Stimulated activated CD8-positive, alpha-beta memory T cell treated with anti-CD3 and anti-CD28 coated beads, Interleukin-7, amount 100 ng/mL, for 4 hours (primary cell): Measurements from ENCODE around the gene NSD2.

Experiments
- DNase-seq, 2 donors: peaks; one replicate each; pipeline ENCODE4 v3.0.0-alpha.2; 2020; ENCODE audit warnings: low read depth in 2 of 2

Gene NSD2

DNA sequence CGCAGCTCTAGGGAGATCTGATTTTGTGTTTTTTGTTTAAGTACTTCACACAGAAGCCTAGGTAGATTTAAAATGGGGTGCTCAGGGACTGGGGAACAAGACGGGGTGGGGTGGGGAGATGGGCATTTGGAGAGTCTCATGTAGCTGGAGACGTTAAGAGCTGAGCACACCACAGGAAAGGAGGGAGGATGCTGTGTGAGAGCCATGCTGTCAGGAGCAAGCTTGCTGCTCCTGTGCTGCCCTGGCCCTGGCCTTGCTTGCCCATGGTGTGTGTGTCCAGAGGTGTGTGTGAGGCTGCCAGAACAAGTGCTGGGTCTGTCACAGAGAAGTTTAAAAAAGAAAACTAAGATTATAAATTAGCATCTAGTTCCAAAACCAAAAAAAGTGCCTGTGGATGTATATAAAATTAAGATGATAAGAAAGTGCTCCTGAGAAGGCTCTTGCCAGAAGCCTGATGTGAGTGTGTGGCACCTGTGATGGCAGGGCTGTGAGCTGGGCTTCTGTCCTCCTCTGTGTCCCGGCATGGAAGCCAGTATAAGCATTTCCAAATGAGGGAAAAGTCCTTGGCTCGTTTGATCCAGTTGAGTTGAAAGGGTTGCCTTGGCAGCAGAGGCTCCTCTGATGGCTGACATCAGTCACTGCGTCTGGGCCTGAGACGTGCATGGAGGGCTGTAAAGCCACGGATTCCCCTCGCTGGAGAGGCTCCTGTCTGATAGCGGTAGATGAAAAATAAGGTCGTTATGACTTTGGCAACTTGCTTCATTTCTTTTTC is 74.1 kb downstream of the NSD2 start:
- no peak for DNase-seq

DNA sequence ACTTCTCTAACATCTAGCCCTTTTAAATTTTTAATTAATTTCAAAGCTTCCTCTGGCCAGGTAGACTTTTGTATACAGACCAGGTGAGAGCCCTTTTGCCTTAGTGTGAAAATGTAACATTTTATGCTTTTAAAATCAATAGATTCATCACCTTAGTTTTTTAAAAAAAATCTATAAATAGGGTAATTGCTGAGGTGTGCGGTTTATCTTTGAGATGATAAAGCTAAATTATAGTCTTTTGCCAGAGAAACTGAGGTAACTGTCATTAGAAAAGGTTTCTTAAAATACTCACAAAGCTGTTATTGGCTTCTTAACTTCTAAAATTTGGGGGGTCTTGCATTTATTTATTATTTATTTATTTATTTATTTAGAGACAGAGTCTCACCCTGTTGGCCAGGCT is 74.7 kb downstream of the NSD2 start:
- DNase-seq = no peak

GRCh38 chr4:1948232-1948631 is 77.0 kb downstream of the NSD2 start:
- DNase-seq = no peak

GRCh38 chr4:1948892-1949436 is 77.8 kb downstream of the NSD2 start:
- no peak for DNase-seq

- no peak for DNase-seq
Measured at GRCh38 chr4:1950369-1950768, 79.2 kb downstream of the NSD2 start.

DNA sequence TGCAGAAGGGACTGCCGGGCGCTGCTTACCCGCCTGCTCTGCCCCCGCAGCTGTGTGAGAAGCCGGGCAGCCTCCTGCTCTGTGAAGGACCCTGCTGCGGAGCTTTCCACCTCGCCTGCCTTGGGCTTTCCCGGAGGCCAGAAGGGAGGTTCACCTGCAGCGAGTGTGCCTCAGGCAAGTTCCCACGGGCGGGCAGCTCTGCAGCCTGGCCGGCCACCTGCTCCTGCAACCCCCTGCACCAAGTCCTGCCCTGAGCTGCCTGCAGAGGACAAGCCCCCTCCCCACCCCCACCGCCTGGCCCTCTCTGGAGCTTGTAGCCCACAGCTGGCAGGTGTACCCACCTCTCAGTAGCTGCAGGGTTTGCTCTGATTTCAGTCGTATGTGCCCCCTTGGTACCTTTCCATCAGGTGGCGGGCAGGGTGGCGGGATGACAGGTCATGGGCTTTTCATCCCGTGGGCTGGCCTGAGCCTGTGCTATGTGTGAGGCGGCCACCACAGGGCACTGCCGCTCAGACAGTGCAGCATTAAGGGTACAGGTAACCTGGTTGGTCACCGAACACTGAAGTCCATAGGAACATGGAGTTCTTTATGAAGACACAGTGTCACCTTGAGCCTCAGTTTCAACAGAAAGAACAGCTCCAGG is 81.0 kb downstream of the NSD2 start:
- DNase-seq = no peak

GRCh38 chr4:1952719-1953118 is 81.5 kb downstream of the NSD2 start:
- no peak for DNase-seq

DNA sequence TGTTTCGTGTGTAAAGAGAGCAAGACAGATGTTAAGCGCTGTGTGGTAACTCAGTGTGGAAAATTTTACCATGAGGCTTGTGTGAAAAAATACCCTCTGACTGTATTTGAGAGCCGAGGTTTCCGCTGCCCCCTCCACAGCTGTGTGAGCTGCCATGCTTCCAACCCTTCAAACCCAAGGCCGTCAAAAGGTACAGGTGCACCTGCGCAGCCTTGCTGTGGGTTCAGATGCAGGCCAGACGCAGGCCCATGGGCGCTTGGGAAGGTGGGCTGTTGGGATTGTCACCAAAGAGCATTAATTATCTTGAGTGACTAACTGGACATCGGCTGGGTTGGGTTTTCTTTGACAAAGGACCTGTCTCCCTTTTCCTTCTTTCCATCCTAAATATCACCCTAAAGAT is 82.1 kb downstream of the NSD2 start:
- DNase-seq = no peak

- no peak for DNase-seq
Measured at GRCh38 chr4:1956631-1957030, 85.4 kb downstream of the NSD2 start.

DNA sequence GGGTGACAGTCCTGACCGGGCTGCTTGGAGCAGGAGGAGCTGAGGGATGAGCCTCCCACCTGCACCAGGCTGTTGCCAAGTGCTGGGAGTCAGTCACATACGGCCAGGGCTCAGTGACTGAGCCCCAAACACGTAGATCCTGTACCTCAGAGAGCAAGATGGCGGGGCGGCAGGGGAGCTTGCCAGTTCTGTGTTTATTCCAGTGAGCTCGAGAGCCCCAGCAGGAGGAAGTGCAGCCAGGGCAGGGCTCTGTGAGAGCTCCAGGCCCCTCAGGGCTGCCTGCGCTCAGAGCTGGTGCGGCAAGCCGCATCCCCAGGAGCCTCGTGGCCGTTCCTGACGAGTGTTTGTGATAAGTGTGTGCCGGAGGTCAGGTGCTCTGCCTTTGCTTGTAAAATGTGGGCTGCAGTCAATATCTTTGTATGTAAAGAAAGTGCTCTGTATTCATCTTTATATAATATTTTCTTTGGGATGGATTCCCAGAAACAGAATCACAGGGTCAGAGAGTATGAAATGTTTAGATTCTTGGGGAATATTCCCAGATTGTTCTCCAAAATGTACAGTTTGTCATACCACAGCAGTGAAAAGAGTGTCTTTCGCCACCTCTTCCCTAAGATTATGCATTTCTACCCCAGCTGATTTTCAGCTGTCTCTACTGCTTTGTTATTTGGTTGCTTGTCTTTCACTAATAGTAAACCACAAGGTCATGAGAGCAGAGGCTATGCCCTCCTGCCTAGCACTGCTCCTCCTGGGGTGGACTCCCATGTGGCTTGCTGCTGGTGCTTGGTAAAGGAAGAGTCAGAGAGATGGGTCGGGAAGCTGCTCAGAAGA is 87.3 kb downstream of the NSD2 start:
- DNase-seq = no peak

GRCh38 chr4:1959104-1959384 is 87.9 kb downstream of the NSD2 start:
- DNase-seq = no peak

- no peak for DNase-seq
Measured at GRCh38 chr4:1960170-1960825, 89.1 kb downstream of the NSD2 start.

DNA sequence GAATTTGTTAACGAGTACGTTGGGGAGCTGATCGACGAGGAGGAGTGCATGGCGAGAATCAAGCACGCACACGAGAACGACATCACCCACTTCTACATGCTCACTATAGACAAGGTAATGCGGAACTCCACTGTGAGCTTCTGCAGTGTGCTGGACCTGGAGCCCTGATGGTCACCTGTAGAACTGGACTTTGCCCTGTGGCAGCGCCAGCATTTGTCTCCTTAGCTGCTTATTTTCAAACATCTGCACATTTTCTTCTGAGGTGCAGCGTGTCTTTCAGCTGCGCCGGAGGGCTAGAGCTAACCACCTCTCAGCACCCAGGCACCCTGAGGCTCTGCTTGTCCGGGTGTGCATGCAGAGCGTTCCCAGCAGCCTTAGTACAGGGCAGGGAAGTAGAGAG is 89.8 kb downstream of the NSD2 start:
- DNase-seq = no peak

- DNase-seq = no peak
Measured at GRCh38 chr4:1961563-1961962, 90.4 kb downstream of the NSD2 start.

GRCh38 chr4:1962980-1963379 is 91.8 kb downstream of the NSD2 start:
- no peak for DNase-seq

DNA sequence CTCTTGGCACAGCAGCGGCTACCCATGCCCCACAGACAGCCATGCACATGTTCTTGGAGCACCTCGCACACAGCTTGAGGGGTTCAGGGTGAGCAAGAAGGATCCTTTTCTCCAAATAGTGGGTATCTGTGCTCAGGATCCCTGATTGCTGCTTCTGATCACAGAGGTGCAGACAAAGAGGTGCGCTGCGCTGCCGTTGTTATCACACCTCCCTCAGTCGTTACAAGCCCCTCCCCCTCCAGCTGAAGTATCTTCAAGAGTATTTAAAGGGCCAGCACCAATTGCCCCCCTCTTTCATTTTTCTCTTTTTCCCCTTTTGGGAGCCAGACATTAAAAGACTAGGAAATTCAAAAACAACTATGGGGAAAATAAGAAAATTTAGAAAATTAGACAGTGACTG is 93.2 kb downstream of the NSD2 start:
- DNase-seq = no peak

DNA sequence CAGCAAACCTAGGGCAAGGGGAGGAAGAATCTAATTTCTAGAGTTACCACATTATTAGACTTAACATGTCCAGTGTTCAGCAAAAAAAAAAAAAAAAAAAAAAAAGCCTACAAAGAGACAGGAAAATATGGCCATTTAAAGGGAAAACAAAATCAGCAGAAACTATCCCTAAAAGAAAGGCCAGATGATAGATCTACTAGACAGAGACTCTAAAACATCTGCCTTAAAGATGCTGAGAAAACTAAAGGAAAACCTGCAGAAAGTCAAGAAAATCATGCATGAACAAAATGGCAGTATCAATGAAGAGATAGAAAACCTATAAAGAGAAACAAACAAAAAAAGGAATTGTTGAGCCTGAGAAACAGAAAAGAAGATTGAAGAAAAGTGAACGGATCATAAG is 93.8 kb downstream of the NSD2 start:
- no peak for DNase-seq

GRCh38 chr4:1967512-1968149 is 96.4 kb downstream of the NSD2 start:
- DNase-seq = no peak

- DNase-seq = no peak
Measured at GRCh38 chr4:1968686-1969295, 97.6 kb downstream of the NSD2 start.

DNA sequence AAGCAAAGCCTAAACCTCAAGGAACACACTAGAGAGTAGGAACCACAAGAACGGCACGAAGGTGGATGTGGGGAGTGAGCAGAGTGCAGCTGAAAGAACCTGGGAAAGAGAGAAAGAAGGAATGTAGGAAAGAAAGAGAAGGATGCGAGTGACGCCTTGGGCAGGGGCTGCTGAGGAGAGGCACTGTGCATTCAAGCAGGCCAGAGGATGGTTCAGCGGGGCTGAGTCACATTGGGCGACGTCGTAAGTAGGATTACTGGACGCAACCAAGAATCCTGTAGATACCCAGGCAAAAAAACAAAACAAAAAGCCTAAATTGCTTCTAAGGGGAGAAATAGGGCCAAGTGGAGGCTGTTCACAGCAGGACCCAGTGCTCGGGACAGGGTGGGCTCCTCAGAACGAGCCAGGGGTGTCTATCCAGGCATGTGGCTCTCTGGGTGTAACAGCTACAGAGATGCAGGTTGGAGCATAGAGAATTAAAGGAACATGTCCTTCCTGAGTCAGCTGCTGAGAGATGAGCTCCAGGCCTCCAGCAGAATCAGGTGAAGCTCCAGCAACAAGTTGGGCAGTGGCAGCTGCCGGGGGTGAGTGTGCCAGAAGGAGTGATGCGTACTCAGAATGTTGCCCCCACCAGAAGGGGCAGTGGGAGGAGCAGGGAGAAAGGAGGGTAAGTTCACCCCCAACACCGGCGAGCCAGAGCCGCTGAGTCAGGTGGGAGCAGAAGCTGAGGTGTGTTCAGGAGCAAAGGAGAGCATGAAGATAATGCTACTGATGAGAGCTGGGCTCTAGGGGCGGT is 98.9 kb downstream of the NSD2 start:
- no peak for DNase-seq
